Left lobe of liver (tissue), 2 donors: ENCODE results near the gene GNG4. TPM values are rescaled to one million over a fixed set of nuclear protein-coding genes. Genes with fewer than 3 reads are reported as not detected.
A peak's percentile ranks its signal among the peaks of the same experiment; 100 is the strongest.
"Not testable (repeated sequence)": the region's sequence is repeated elsewhere in the genome, so short reads cannot be mapped to it uniquely, and the experiment has no call there.

ENCODE experiments used
- ATAC-seq: fragments of 200-7000 bp; cut with Tn5 transposase; one replicate; pipeline ENCODE4 v1.9.1; 2020; ENCODE audit warnings: mild to moderate bottlenecking, moderate library complexity
- DNase-seq: peaks from one replicate; pipeline ENCODE4 v3.0.0-alpha.2; 2020; ENCODE audit warnings: low spot score
- total RNA-seq: library from RNA; stranded (reverse); gene quantifications from one replicate; pipeline ENCODE4 v1.2.1, GENCODE V29; 2021
- donor health status: DM: no; HTN: no; CAD: no; lungs with moderate emphysema.
- donor health status: DM: no; HTN: yes; CAD: no.

The GNG4 gene
- total RNA-seq, 1 donor from 2014 or later = not detected

DNA sequence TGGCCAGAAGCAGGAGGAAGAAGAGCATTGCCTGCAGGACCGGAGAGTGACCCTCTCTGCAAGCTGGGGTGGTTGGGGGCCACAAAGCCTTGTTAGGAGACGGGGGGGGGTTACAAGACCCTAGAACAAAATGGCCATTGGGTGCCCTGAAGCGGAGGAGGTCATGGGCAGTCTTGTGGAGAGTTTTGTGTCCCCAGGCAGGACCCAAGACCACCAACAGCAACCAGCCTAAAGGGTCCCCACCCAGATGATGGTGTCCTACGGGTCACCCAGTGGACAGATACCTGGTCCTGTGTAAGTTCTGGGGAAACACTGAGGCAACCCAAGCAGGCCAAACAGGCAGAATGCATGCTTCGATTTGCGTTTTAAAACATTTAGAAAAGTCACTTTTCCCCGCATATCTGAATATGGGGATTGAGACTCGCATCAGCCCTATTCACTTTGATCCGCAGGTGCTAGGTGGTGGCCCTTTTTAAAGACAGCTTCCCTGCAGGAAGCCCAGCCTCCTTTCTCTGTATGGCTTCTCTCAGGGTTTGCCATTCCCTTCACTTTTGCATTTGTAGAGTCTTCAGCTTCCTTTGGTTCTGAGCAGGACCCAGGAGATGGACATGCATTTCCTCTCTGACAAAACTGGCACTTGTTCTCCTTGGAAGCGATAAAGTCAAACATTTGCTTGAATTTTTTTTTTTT lies 21.1 kb downstream of the GNG4 start:
- ATAC-seq (no peak), DNase-seq (no peak)

GRCh38 chr1:235625831-235626230 lies 23.8 kb downstream of the GNG4 start:
- DNase-seq = no peak
- ATAC-seq = no peak

DNA sequence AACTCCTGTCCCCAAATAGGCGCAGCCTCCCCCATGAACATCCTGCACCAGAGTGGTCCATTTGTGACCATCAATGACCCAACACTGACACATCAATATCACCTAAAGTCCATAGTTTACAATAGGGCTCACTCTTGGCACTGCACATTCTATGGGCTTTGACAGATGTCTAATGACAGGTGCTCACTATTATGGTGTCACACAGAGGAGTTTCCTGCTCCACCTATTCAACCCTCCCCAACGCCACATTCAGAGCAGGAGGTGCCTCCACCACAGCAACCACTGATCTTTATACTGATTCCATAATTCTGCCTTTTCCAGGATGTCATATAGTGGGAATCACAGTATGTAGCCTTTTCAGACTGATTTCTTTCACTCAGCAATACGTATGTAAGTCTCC lies 24.2 kb downstream of the GNG4 start:
- ATAC-seq (no peak), DNase-seq (no peak)

GRCh38 chr1:235624721-235625333 lies 24.8 kb downstream of the GNG4 start:
- no peak for DNase-seq
- no peak for ATAC-seq

DNA sequence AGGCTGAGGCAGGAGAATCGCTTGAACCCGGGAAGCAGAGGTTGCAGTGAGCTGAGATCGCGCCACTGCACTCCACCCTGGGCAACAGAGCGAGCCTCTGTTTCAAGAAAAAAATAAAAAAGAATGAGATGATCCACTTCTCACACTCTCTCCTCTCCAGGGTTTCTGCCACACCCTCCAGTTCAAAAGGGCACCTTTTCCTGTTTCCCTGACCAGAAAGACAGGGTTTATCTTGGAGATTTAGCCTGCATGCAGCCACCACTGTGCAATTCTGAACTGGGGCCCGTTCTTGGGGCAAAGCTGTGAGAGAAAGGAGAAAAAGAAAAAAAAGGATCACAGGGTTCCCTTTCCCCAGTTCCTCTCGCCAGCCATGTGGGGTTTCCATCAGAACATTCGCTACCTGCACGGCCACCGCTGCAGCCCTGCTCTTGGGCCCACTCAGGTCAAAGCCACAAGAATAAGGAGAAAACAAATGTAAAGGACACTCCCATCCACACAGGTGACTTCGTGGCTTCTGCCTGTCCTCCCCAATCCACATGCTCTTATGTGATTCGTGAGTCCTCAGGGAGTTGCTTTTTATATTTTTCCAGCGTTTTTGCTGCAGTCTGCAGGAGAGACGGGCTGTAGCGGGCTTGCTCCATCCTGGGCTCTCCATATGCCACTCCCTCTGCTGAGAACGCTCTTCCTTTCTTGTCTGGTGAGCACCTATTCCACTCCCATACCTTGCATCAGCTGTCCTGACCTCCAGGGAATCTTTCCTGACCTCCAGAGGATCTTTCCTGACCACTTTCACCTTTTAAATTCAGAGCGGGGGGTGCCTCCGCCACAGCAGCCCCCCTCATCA lies 26.4 kb downstream of the GNG4 start:
- DNase-seq = no peak

DNA sequence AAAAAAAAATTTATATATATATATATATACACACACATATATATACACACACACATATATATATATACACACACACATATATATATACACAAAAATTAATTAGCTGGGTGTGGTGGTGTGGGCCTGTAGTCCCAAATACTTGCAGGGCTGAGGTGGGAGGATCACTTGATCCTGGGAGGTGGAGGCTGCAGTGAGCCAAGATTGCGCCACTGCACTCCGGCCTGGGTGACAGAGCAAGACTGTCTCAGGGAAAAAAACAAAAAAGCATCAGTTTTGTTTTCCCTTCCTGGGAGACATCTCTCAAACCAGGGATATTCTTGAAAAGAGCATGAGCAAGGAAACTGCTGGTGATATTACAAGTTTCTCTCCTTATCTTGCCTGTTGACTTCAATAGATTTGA lies 30.4 kb downstream of the GNG4 start:
- not testable (repeated sequence) for ATAC-seq, DNase-seq

More for the DNA sequence above, 26.4 kb downstream of the GNG4 start:
- no peak for ATAC-seq

- ATAC-seq = no peak
Measured at GRCh38 chr1:235617808-235618207, 31.8 kb downstream of the GNG4 start.

DNA sequence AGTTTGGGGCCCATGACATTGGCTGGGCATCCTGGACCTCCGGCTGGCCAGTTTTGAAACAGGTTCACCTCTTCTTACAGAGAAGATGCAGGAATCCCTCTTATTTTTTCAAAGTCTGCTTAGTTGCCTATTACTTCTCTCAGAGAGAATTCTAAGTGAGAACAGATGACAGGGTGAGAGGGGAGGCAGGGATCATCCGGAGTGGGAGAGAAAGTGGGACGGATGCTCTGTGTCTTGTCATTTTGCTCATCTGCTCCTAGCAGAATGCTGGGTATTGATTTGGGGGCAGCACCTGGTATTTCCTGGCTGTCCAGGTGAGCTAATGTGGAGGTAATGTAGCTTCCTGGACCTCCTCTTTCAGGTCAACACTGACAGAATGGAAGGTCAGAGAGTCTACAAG lies 32.4 kb downstream of the GNG4 start:
- ATAC-seq = no peak
- no peak for DNase-seq

More at GRCh38 chr1:235617808-235618207, 31.8 kb downstream of the GNG4 start:
- no peak for DNase-seq

DNA sequence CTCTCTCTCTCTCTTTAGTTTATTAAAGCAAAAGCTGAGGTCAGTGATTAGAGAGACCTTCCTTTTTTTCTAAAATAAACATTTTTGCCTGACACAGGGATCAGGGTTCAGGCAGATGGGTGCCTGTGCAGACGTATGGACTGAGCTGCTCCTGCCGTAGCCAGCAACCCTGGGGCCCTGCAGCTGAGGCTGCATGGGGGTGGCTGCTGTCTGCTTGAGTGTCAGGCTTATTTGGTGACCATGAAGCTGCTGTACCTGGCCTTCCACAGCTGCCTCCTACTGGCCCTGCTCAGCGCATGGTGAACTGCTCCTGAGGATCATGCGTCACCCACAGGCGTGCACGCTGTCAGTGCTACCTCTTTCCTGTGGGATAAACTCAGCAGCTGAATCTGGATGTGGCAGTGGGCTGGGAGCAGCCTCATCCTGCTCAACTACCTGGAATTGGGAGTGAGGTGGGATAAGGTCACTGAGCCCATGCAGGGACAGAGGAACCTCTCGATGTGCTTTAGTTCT lies 35.1 kb downstream of the GNG4 start:
- no peak for DNase-seq
- no peak for ATAC-seq

DNA sequence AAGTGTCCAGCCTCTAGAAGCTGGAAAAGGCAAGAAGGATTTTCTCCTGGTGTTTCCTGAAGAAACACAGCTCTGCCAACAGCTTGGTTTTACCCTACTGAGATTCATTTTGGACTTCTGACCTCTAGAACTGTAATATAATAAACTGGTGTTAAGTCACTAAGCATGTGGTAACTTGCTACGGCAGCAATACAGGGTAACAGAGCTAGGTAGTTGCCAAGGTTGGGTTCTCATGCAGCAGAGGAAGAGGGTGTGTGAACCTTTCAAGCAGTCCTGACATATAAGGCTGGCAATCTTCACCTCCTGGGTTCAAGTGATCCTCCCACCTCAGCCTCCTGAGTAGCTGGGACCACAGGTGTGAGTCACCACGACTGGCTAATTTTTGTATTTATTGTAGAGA lies 36.0 kb downstream of the GNG4 start:
- ATAC-seq (no peak), DNase-seq (no peak)

DNA sequence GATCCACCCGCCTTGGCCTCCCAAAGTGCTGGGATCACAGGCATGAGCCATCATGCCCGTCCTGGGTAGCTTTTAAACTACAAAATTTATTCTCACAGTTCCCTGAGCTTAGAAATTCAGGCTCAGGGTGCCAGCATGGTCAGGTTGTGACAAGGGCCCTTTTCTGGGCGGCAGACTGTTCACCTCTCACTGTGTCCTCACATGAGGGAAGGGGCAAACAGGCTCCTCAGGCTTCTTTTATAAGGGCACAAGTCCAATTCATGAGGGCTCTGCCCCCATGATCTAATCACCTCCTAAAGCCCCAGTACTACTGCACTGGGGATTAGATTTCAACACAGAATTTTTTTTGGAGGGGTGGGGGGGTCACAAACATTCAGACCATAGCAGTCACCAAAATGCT lies 36.8 kb downstream of the GNG4 start:
- no peak for DNase-seq
- no peak for ATAC-seq

GRCh38 chr1:235610157-235610556 lies 39.4 kb downstream of the GNG4 start:
- no peak for ATAC-seq
- no peak for DNase-seq

DNA sequence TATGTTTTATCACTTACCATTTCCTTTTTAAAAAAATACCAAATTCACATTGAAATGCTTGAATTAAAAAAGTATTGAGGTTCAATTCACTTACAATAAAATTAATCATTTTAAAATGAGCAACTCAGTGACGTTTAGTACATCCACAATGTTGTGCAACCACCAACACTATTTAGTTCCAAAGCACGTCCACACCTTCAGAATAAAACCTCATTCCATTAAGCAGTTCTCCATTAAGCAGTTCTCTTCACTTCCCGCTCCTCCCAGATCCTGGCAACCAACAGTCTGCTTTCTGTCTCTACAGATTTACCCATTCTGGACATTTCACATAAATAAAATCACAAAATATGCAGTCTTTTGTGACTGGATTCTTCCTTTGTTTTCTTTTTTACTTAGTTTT lies 41.3 kb downstream of the GNG4 start:
- no peak for ATAC-seq
- DNase-seq = no peak

GRCh38 chr1:235607284-235607683 lies 42.3 kb downstream of the GNG4 start:
- DNase-seq (no peak), ATAC-seq (no peak)

DNA sequence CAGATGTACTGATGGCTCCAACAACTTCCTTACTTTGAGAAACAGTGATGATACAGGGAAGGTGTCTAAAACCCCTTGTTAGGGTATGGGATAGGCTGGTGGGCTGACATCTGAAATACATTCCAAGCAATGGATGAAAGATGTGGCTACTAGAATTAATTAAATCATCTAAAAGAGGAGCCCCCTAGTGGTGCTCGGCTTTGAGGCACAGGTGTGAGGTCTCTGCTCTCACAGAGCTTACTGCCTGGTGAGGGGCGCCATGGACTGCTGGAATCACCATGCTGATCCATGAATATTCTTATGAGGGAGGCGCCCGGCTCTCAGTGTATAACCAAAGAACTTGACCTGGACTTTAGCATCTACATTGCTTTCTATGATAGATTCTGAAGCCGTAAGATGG lies 48.5 kb downstream of the GNG4 start:
- no peak for DNase-seq

GRCh38 chr1:235599536-235599935 lies 50.0 kb downstream of the GNG4 start:
- DNase-seq = no peak
- ATAC-seq = no peak

More for the DNA sequence above, 48.5 kb downstream of the GNG4 start:
- peak; percentile 69 for ATAC-seq

GRCh38 chr1:235597867-235598553 lies 51.6 kb downstream of the GNG4 start:
- DNase-seq = no peak
- ATAC-seq = no peak

- DNase-seq = no peak
- no peak for ATAC-seq
Measured at GRCh38 chr1:235595079-235595478, 54.5 kb downstream of the GNG4 start.

DNA sequence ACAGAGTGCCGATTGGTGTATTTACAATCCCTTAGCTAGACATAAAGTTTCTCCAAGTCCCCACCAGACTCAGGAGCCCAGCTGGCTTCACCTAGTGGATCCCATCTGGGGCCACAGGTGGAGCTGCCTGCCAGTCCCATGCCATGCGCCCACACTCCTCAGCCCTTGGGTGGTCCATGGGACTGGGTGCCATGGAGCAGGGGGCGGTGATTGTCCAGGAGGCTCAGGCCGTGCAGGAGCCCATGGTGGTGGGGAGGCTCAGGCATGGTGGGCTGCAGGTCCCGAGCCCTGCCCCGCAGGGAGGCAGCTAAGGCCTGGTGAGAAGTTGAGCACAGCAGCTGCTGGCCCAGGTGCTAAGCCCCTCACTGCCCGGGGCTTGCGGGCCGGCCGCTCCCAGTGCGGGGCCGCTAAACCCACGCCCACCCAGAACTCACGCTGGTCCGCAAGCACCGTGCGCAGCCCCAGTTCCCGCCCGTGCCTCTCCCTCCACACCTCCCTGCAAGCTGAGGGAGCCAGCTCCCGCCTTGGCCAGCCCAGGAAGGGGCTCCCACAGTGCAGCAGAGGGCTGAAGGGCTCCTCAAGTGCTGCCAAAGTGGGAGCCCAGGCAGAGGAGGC lies 55.2 kb downstream of the GNG4 start:
- DNase-seq, ATAC-seq: not testable (repeated sequence)

DNA sequence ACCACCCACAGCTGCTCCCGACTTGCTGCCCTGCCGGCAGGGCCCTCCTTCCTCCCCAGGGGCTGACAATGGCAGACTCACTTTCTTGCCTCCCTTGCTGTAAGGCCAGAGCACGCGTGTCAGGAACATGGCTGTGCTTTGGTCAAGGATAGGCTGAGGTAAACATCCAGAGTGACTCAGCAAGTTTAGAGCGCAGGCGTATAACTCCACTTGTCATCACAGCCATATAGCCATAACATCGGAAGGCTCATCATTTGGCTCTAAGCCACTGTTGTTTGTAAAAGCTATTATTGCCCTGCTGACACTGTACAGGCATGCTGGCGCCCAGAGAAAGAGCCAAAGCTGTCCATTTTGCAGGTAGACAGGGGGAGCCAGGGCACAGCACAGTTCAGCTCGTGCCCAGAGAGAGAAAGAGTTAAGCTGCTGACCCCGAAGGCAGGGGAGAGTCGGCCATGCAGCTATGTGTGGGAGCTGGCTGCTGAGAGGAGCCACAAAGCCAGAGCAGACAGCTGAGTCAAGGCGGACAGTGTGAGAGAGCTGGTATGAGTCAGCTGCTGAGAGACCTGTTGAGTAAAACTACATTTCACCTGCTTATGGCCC lies 60.6 kb downstream of the GNG4 start:
- ATAC-seq (no peak), DNase-seq (no peak)
